SK-N-SH (cell line): ENCODE results near the gene ST3GAL6. TPM values are rescaled to one million over a fixed set of nuclear protein-coding genes. Genes with fewer than 3 reads are reported as not detected.

Experiments used
- CTCF ChIA-PET: fragments of 300-600, 350-600 bp; formaldehyde crosslinking; extraction: SDS; loops from one replicate; lab custom pipeline; 2021; lab: Yijun Ruan, JAX
- POLR2A ChIA-PET: fragments of 350-600 bp; sonication (Branson Sonifier 250); formaldehyde crosslinking; extraction: SDS; loops from one replicate; lab custom pipeline; 2020; ENCODE audit warnings: antibody characterized with exemption, inconsistent platforms; lab: Yijun Ruan, JAX
- DNase-seq: peaks from one replicate; pipeline ENCODE4 v3.0.0; 2012
- H2AFZ ChIP-seq: fragments of 200-600 bp; sonication (generic); 2 replicates; pipeline ENCODE4 v1.8.1; 2016; ENCODE audit warnings: antibody characterized with exemption, mild to moderate bottlenecking, low read depth
- H3F3A ChIP-seq: fragments of 200-600 bp; sonication (generic); replicated peaks from 2 replicates; pipeline ENCODE3; 2016; ENCODE audit warnings: antibody characterized with exemption, mild to moderate bottlenecking; ENCODE audit not compliant: insufficient read depth
- H3K27ac ChIP-seq, 2 experiments: fragments of 200-500 bp in 1 of 2; fragments of 200-600 bp in 1 of 2; sonication (Bioruptor generic) in 1 of 2; sonication (generic), shearing (Covaris generic) in 1 of 2; 2 replicates each; pipeline versions ENCODE4 v1.5.1 to v1.6.1; 2014 to 2016; ENCODE audit warnings: low read depth in 2 of 2, inconsistent platforms in 1 of 2, low read length in 1 of 2, mild to moderate bottlenecking in 1 of 2, mixed read lengths in 1 of 2
- H3K27me3 ChIP-seq: fragments of 200-600 bp; sonication (generic), shearing (Covaris generic); 2 replicates; pipeline ENCODE4 v1.6.1; 2016; ENCODE audit warnings: mixed run types; ENCODE audit not compliant: insufficient read depth
- H3K36me3 ChIP-seq, 2 experiments: fragments of 200-500 bp in 1 of 2; fragments of 200-600 bp in 1 of 2; sonication (Bioruptor generic) in 1 of 2; sonication (generic) in 1 of 2; replicated peaks in 1 of 2; 2 replicates each; pipeline versions ENCODE3 to v1.5.1; 2014 to 2016; ENCODE audit warnings: low read length in 1 of 2, mild to moderate bottlenecking in 1 of 2; ENCODE audit not compliant: insufficient read depth in 2 of 2, control insufficient read depth in 1 of 2
- H3K4me1 ChIP-seq, 2 experiments: fragments of 200-500 bp in 1 of 2; fragments of 200-600 bp in 1 of 2; sonication (Bioruptor generic) in 1 of 2; sonication (generic), shearing (Covaris generic) in 1 of 2; 2 replicates each; pipeline versions ENCODE4 v1.5.1 to v1.6.1; 2014 to 2016; ENCODE audit warnings: low read depth in 1 of 2, low read length in 1 of 2, mixed run types in 1 of 2; ENCODE audit not compliant: insufficient read depth in 2 of 2, control insufficient read depth in 1 of 2
- H3K4me2 ChIP-seq: fragments of 200-600 bp; sonication (generic), shearing (Covaris generic); 2 replicates; pipeline ENCODE4 v1.6.1; 2017; ENCODE audit warnings: mixed run types
- H3K4me3 ChIP-seq, 2 experiments: fragments of 200-500 bp in 1 of 2; fragments of 200-600 bp in 1 of 2; sonication (Bioruptor generic) in 1 of 2; sonication (generic), shearing (Covaris generic) in 1 of 2; 2 replicates each; pipeline versions ENCODE4 v1.5.1 to v1.8.1; 2014 to 2016; ENCODE audit warnings: low read depth in 2 of 2, inconsistent platforms in 1 of 2, low read length in 1 of 2, mild to moderate bottlenecking in 1 of 2, mixed read lengths in 1 of 2, moderate library complexity in 1 of 2
- H3K79me2 ChIP-seq: fragments of 200-600 bp; sonication (generic); 2 replicates; pipeline ENCODE4 v1.8.1; 2017; ENCODE audit warnings: mild to moderate bottlenecking; ENCODE audit not compliant: insufficient read depth
- H3K9ac ChIP-seq: fragments of 200-600 bp; sonication (generic); 2 replicates; pipeline ENCODE4 v1.6.1; 2017; ENCODE audit warnings: mixed run types
- H3K9me2 ChIP-seq: fragments of 200-600 bp; sonication (generic); 2 replicates; pipeline ENCODE4 v1.6.1; 2017; ENCODE audit warnings: mixed run types
- H3K9me3 ChIP-seq: fragments of 200-600 bp; sonication (generic); 2 replicates; pipeline ENCODE4 v1.6.1; 2017; ENCODE audit warnings: mixed run types, mild to moderate bottlenecking, moderate library complexity
- H4K20me1 ChIP-seq: fragments of 200-600 bp; sonication (generic); 2 replicates; pipeline ENCODE4 v1.6.1; 2017; ENCODE audit warnings: mild to moderate bottlenecking, mixed run types; ENCODE audit not compliant: insufficient read depth
- CHD2 ChIP-seq: fragments of 150-350 bp; IDR thresholded peaks from 2 replicates; pipeline ENCODE4 v1.6.1; 2018; ENCODE audit warnings: low read length; ENCODE audit not compliant: partially characterized antibody
- ELF1 ChIP-seq: IDR thresholded peaks from 2 replicates; pipeline ENCODE4 v1.4.0; 2012
- EP300 ChIP-seq, 2 experiments: IDR thresholded peaks; 2 replicates each; pipeline versions ENCODE4 v1.4.0 to v1.6.1; 2012; ENCODE audit warnings: borderline replicate concordance in 1 of 2, low read depth in 1 of 2, low read length in 1 of 2
- FOXJ3 ChIP-seq: sonication (generic); formaldehyde crosslinking; IDR thresholded peaks from 2 replicates; pipeline ENCODE4 v1.5.1; 2020; ENCODE audit warnings: mild to moderate bottlenecking, missing genetic modification reagents
- GATA2 ChIP-seq: sonication (generic); formaldehyde crosslinking; IDR thresholded peaks from 2 replicates; pipeline ENCODE4 v1.5.0; 2020; ENCODE audit warnings: mild to moderate bottlenecking, missing genetic modification reagents
- MXI1 ChIP-seq: IDR thresholded peaks from 2 replicates; pipeline ENCODE4 v1.6.1; 2012; ENCODE audit warnings: mild to moderate bottlenecking, low read depth, low read length, improper control_type of control experiment
- NFIC ChIP-seq: IDR thresholded peaks from 2 replicates; pipeline ENCODE4 v1.4.0; 2012; ENCODE audit warnings: borderline replicate concordance
- POLR2AphosphoS5 ChIP-seq: IDR thresholded peaks from 2 replicates; pipeline ENCODE4 v1.6.1; 2012; ENCODE audit warnings: low read depth, low read length
- RAD21 ChIP-seq: IDR thresholded peaks from 2 replicates; pipeline ENCODE4 v1.6.1; 2012; ENCODE audit warnings: mild to moderate bottlenecking, low read length
- RCOR1 ChIP-seq: fragments of 150-350 bp; IDR thresholded peaks from 2 replicates; pipeline ENCODE4 v1.6.1; 2017; ENCODE audit warnings: antibody characterized with exemption, low read length
- TCF12 ChIP-seq: IDR thresholded peaks from 2 replicates; pipeline ENCODE4 v1.4.0; 2012
- WGBS: methylation state at CpG from one replicate; pipeline ENCODE4 v1.1.6; 2017; ENCODE audit warnings: low lambda C conversion rate; 5-methylcytosine and 5-hydroxymethylcytosine counted together
- polyA plus RNA-seq, 3 experiments: library from polyadenylated mRNA; depleted of rRNA; stranded (reverse); fragments of >200 nt; gene quantifications; 2 replicates each; pipeline ENCODE4 v1.2.3, GENCODE V29; 2012
- TF ChIP-seq, protein P1 (sequence below): IDR thresholded peaks from 2 replicates; pipeline ENCODE4; 2012
- TF ChIP-seq, protein P2 (sequence below): fragments of 150-350 bp; IDR thresholded peaks from 2 replicates; pipeline ENCODE4 v1.6.1; 2016; ENCODE audit warnings: mild to moderate bottlenecking, low read depth, low read length
- TF ChIP-seq, protein P3 (sequence below): IDR thresholded peaks from 2 replicates; pipeline ENCODE4 v1.4.0; 2012; ENCODE audit warnings: low read depth, borderline replicate concordance

ST3GAL6 gene, protein sequence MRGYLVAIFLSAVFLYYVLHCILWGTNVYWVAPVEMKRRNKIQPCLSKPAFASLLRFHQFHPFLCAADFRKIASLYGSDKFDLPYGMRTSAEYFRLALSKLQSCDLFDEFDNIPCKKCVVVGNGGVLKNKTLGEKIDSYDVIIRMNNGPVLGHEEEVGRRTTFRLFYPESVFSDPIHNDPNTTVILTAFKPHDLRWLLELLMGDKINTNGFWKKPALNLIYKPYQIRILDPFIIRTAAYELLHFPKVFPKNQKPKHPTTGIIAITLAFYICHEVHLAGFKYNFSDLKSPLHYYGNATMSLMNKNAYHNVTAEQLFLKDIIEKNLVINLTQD
- polyA plus RNA-seq (2012; rRNA removed), result 16.3 and 17.9 TPM in 2 replicates
- polyA plus RNA-seq (2012; cell fraction: cytosol; rRNA removed), result 19.4 and 22.4 TPM in 2 replicates
- 15.9 and 33.7 TPM in 2 replicates for polyA plus RNA-seq (2012; cell fraction: nucleus; rRNA removed)

DNA sequence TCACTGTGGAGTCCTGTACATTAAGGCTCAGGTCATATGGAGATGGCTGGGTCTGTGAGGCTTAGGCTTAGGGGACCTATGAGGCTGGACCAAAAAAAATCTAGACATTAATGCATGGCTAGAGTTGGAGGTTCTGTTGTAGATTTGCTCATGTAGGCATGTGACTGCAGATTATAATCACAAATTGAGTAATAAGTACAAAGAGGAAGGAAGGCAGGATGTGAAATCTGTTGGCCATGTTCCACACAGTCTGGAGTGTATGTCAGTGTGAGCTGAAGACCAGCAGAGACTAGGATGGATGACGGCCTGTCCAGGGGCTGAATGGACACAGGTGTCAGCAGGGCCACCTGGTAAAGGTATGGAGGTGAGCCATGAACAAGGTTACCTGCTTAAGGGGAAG, at the start of gene ST3GAL6:
TSS of gene ST3GAL6 (plus strand) at position 265 of the 400 bp plus-strand sequence. CDS start 5,101 bp downstream, outside the sequence.
- WGBS, result 36% methylated on average over 1 of the region's 1 CpG
- Histone ChIP-seq H3K79me2 (peaks cover 58% of the 10 kb centered on the region; the same call in 1 of the 2 replicates), H3K4me2 (peak within 1 kb of the TSS; percentile 29), H2AFZ (no peak within 1 kb of the TSS), H3K9ac (no peak within 1 kb of the TSS), H3K27me3 (no peaks in the 10 kb centered on the region), H3K36me3 (peaks cover 0 to 3% of the 10 kb centered on the region in 2 experiments), H3K27ac (peak within 1 kb of the TSS; percentile 43 to 92; a peak in 3 of 4 replicates), H3F3A (no peaks in the 10 kb centered on the region), H3K9me3 (no peaks in the 10 kb centered on the region), H3K9me2 (no peaks in the 10 kb centered on the region), H3K4me1 (peaks cover 19 to 55% of the 10 kb centered on the region in 2 experiments), H3K4me3 (peak within 1 kb of the TSS in 1 of 2 experiments; percentile 32; a peak in 2 of 4 replicates), H4K20me1 (no peaks in the 10 kb centered on the region)
- ChIA-PET POLR2A (interaction anchor here (1.1 to 3.9 kb wide), 3 partner anchors 17 to 52 kb away, joined by 3 to 50 read pairs (median 6); no protein-coding TSS in a partner anchor), CTCF (interaction anchor here (1.7 to 2.1 kb wide), 2 partner anchors 161 to 231 kb away, joined by 6 read pairs; no protein-coding TSS in a partner anchor)
- TF ChIP-seq MXI1, result peak; percentile 43; the same call in 1 of the 2 replicates
- TF ChIP-seq, protein P1, sequence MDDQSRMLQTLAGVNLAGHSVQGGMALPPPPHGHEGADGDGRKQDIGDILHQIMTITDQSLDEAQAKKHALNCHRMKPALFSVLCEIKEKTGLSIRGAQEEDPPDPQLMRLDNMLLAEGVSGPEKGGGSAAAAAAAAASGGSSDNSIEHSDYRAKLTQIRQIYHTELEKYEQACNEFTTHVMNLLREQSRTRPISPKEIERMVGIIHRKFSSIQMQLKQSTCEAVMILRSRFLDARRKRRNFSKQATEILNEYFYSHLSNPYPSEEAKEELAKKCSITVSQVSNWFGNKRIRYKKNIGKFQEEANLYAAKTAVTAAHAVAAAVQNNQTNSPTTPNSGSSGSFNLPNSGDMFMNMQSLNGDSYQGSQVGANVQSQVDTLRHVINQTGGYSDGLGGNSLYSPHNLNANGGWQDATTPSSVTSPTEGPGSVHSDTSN, result peak; percentile 14; the same call in 1 of the 2 replicates
- peak; percentile 22; the same call in 1 of the 2 replicates for TF ChIP-seq RAD21
- TF ChIP-seq, protein P2, sequence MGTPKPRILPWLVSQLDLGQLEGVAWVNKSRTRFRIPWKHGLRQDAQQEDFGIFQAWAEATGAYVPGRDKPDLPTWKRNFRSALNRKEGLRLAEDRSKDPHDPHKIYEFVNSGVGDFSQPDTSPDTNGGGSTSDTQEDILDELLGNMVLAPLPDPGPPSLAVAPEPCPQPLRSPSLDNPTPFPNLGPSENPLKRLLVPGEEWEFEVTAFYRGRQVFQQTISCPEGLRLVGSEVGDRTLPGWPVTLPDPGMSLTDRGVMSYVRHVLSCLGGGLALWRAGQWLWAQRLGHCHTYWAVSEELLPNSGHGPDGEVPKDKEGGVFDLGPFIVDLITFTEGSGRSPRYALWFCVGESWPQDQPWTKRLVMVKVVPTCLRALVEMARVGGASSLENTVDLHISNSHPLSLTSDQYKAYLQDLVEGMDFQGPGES, result no peak
- TF ChIP-seq, protein P3, sequence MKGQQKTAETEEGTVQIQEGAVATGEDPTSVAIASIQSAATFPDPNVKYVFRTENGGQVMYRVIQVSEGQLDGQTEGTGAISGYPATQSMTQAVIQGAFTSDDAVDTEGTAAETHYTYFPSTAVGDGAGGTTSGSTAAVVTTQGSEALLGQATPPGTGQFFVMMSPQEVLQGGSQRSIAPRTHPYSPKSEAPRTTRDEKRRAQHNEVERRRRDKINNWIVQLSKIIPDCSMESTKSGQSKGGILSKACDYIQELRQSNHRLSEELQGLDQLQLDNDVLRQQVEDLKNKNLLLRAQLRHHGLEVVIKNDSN, result peak; percentile 52; the same call in 1 of the 2 replicates
- TF ChIP-seq NFIC, result no peak; the same call in 1 of the 2 replicates
- TF ChIP-seq GATA2 (CRISPR knock-in tag), result peak; percentile 89
- TF ChIP-seq CHD2, result peak; percentile 48
- TF ChIP-seq RCOR1, result peak; percentile 93
- TF ChIP-seq POLR2AphosphoS5, result 0 out of 2 replicates have a peak, but pooled peaks have one; percentile 24
- TF ChIP-seq EP300 (IDR thresholded peaks at IDR 0.05; ENCODE audit: borderline replicate concordance in 1 of 2, low read depth in 1 of 2, low read length in 1 of 2), result peak in 1 of 2 experiments; percentile 85; a peak in 2 of 4 replicates
- TF ChIP-seq FOXJ3 (CRISPR knock-in tag), result 0 out of 2 replicates have a peak, but pooled peaks have one; percentile 22
- no peak for TF ChIP-seq ELF1
- TF ChIP-seq TCF12, result peak; percentile 50; the same call in 1 of the 2 replicates
- peak; percentile 40 for DNase-seq
